OCI-LY3 (cell line): ENCODE data around the gene PDF.

Experiments
- H2AFZ ChIP-seq: fragments of 200-600, 300-600 bp; shearing (Covaris generic); 2 replicates; pipeline ENCODE4 v1.6.0; 2014; ENCODE audit warnings: antibody characterized with exemption, low read depth, low read length
- H3K27ac ChIP-seq: fragments of 200-600, 300-600 bp; sonication (generic); 2 replicates; pipeline ENCODE4 v1.5.1; 2014; ENCODE audit warnings: mild to moderate bottlenecking, low read length, moderate library complexity, mixed read lengths
- H3K27me3 ChIP-seq: fragments of 200-600, 300-600 bp; sonication (generic); 2 replicates; pipeline ENCODE4 v1.6.1; 2014; ENCODE audit warnings: low read depth, low read length, mixed read lengths
- H3K36me3 ChIP-seq: fragments of 200-600, 300-600 bp; sonication (generic); replicated peaks from 2 replicates; pipeline ENCODE3; 2014; ENCODE audit warnings: low read depth, low read length, mixed read lengths
- H3K4me1 ChIP-seq: fragments of 300-600, 200-600 bp; sonication (generic); 2 replicates; pipeline ENCODE4 v1.6.1; 2014; ENCODE audit warnings: low read length, mixed read lengths
- H3K4me2 ChIP-seq: fragments of 200-600, 300-600 bp; sonication (generic); 2 replicates; pipeline ENCODE4 v1.6.1; 2014; ENCODE audit warnings: low read length, mixed read lengths
- H3K4me3 ChIP-seq: fragments of 300-600, 200-600 bp; sonication (generic); 2 replicates; pipeline ENCODE4 v1.5.1; 2014; ENCODE audit warnings: antibody characterized with exemption, mild to moderate bottlenecking, low read length, moderate library complexity
- H3K79me2 ChIP-seq: fragments of 300-600, 200-600 bp; shearing (Covaris generic); 2 replicates; pipeline ENCODE4 v1.6.1; 2014; ENCODE audit warnings: mild to moderate bottlenecking, low read length, mixed read lengths
- H3K9ac ChIP-seq: fragments of 300-600, 200-600 bp; shearing (Covaris generic); 2 replicates; pipeline ENCODE4 v1.6.0; 2014; ENCODE audit warnings: mild to moderate bottlenecking, low read length, moderate library complexity
- H3K9me3 ChIP-seq: fragments of 200-600, 300-600 bp; shearing (Covaris generic); 2 replicates; pipeline ENCODE4 v1.6.1; 2014; ENCODE audit warnings: low read length, mixed read lengths; ENCODE audit not compliant: insufficient read depth
- H4K20me1 ChIP-seq: fragments of 200-600, 300-600 bp; sonication (generic); 2 replicates; pipeline ENCODE4 v1.6.1; 2016; ENCODE audit warnings: low read length, mixed read lengths; ENCODE audit not compliant: insufficient read depth
- EZH2phosphoT487 ChIP-seq: fragments of 200-600 bp; shearing (Covaris generic); IDR thresholded peaks from 2 replicates; pipeline ENCODE4 v1.6.1; 2018; ENCODE audit warnings: antibody characterized with exemption, mixed run types, low read depth
- TF ChIP-seq, protein P1 (sequence below): fragments of 200-600, 300-600 bp; sonication (generic); IDR thresholded peaks from 2 replicates; pipeline ENCODE4 v1.5.1; 2014; ENCODE audit warnings: antibody characterized with exemption, low read length, low read depth

Gene PDF

DNA sequence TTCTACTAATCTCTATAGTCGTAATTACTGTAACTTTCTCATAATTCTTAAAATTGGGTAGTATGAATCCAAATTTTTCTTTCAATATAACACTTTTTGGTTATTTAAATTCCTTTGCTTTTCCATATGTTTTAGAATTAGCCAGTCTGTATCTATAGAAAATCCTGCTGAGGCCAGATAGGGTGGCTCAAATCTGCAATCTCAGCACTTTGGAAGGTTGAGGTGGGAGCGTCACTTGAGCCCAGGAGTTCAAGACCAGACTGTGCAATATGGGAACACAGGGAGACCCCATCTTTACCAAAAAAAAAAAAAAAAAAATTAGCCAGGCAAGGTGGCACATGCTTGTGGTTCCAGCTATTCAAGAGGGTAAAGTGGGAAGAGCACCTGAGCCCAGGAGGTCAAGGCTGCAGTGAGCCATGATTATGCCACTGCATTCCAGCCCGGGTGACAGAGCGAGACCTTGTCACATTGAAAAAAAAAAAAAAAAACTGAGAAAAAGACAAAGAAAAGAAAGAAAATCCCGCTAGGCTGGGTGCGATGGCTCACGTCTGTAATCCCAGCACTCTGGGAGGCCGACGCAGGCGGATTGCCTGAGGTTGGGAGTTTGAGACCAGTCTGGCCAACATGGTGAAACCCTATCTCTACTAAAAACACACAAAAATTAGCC lies 46.1 kb upstream of the PDF start:
- Histone ChIP-seq H4K20me1 (no peaks in the 10 kb centered on the region), H3K9ac (no peak overlapping the region), H3K9me3 (no peaks in the 10 kb centered on the region), H3K27me3 (no peaks in the 10 kb centered on the region), H3K79me2 (peaks cover 14% of the 10 kb centered on the region), H3K36me3 (peaks cover 46% of the 10 kb centered on the region), H3K27ac (no peak overlapping the region), H3K4me1 (peaks cover 5% of the 10 kb centered on the region), H3K4me3 (no peak overlapping the region), H3K4me2 (no peak overlapping the region), H2AFZ (no peak overlapping the region)
- TF ChIP-seq, protein P1, sequence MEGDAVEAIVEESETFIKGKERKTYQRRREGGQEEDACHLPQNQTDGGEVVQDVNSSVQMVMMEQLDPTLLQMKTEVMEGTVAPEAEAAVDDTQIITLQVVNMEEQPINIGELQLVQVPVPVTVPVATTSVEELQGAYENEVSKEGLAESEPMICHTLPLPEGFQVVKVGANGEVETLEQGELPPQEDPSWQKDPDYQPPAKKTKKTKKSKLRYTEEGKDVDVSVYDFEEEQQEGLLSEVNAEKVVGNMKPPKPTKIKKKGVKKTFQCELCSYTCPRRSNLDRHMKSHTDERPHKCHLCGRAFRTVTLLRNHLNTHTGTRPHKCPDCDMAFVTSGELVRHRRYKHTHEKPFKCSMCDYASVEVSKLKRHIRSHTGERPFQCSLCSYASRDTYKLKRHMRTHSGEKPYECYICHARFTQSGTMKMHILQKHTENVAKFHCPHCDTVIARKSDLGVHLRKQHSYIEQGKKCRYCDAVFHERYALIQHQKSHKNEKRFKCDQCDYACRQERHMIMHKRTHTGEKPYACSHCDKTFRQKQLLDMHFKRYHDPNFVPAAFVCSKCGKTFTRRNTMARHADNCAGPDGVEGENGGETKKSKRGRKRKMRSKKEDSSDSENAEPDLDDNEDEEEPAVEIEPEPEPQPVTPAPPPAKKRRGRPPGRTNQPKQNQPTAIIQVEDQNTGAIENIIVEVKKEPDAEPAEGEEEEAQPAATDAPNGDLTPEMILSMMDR: no peak
- TF ChIP-seq EZH2phosphoT487: no peak

DNA sequence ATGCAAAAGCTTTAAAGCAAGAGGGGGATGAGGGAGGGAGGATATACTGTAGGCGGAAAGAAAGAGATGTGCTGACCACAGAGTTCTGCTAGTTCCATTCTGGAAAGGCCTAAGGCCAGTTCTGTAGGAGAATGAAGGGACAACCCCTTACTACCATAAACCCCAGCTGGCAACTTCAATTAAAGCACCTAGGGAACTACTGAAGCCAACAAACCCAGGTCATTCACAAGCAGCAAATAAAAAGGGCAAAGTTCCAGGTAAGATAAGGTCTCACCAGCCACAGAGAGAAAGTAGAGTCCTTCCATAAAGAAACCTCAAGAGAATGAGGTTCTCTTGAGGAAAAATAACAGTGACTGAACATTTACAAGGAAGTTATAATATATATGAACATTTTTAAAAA lies 42.6 kb upstream of the PDF start:
- Histone ChIP-seq H3K27me3 (no peaks in the 10 kb centered on the region), H3K4me3 (no peak overlapping the region), H3K9me3 (no peaks in the 10 kb centered on the region), H3K36me3 (peaks cover 52% of the 10 kb centered on the region), H3K79me2 (peaks cover 5% of the 10 kb centered on the region; the same call in 1 of the 2 replicates), H3K27ac (no peak overlapping the region), H3K9ac (no peak overlapping the region), H2AFZ (no peak overlapping the region), H3K4me2 (no peak overlapping the region), H4K20me1 (no peaks in the 10 kb centered on the region), H3K4me1 (no peaks in the 10 kb centered on the region)
- TF ChIP-seq, protein P1: no peak
- TF ChIP-seq EZH2phosphoT487: no peak

DNA sequence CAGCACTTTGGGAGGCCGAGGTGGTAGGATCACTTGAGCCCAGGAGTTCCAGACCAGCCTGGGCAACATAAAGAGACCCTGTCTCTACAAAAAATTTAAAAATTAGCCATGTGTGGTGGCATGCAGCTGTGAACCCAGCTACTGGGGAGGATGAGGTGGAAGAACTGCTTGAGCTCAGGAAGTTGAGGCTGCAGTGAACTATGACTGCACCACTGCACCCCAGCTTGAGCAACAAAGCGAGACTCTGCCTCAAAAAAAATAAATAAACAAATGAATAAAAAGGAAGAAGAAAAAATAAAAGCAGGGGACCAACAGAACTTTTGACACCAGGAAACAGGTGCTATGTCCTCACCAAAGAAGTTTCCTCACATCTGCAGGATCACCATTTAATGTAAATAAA lies 41.2 kb upstream of the PDF start:
- no peak overlapping the region for H3K4me3 ChIP-seq
- H3K36me3 ChIP-seq: peaks cover 59% of the 10 kb centered on the region
- H2AFZ ChIP-seq: no peak overlapping the region
- no peak overlapping the region for H3K9ac ChIP-seq
- no peak for TF ChIP-seq EZH2phosphoT487
- TF ChIP-seq, protein P1: no peak
- H3K79me2 ChIP-seq: peaks cover 5% of the 10 kb centered on the region; the same call in 1 of the 2 replicates
- H3K4me1 ChIP-seq: no peaks in the 10 kb centered on the region
- no peak overlapping the region for H3K27ac ChIP-seq
- H3K27me3 ChIP-seq: no peaks in the 10 kb centered on the region
- no peaks in the 10 kb centered on the region for H3K9me3 ChIP-seq
- no peaks in the 10 kb centered on the region for H4K20me1 ChIP-seq
- H3K4me2 ChIP-seq: no peak overlapping the region

DNA sequence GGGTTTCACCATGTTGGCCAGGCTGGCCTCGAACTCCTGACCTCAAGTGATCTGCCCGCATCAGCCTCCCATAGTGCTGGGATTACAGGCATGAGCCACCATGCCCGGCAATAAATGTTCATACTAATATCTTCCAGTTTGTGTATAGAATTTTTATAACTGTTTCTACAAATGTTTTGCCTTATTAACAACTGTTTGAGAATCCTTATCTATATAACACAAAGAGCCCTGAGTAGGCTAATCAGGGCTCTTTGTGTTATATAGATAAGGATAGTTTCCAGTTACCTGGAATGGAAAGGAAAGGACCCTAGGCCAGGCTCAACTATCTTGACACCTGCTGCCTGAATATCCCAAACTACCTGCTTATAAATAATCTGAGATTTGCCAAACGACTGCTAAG lies 38.5 kb upstream of the PDF start:
- Histone ChIP-seq H2AFZ (no peak overlapping the region), H3K4me1 (no peaks in the 10 kb centered on the region), H3K4me2 (no peak overlapping the region), H3K27ac (no peak overlapping the region), H4K20me1 (no peaks in the 10 kb centered on the region), H3K9ac (no peak overlapping the region), H3K9me3 (no peaks in the 10 kb centered on the region), H3K36me3 (peaks cover 69% of the 10 kb centered on the region), H3K79me2 (peaks cover 5% of the 10 kb centered on the region; the same call in 1 of the 2 replicates), H3K4me3 (no peak overlapping the region), H3K27me3 (no peaks in the 10 kb centered on the region)
- TF ChIP-seq EZH2phosphoT487: no peak
- TF ChIP-seq, protein P1: no peak
